K562 (cell line): ENCODE measurements around the gene NTRK1. TPM values are rescaled to one million over a fixed set of nuclear protein-coding genes. Genes with fewer than 3 reads are reported as not detected.

Experiments used
- ADNP ChIP-seq: fragments of 200-800 bp; sonication (Bioruptor generic); IDR thresholded peaks from 2 replicates; pipeline ENCODE4 v1.6.1; 2016; ENCODE audit warnings: missing genetic modification characterization, missing compliant biosample characterization
- BRF1 ChIP-seq: IDR thresholded peaks from 3 replicates; pipeline ENCODE4 v1.6.1; 2011; ENCODE audit warnings: borderline replicate concordance, mild to moderate bottlenecking; ENCODE audit not compliant: insufficient read length; ENCODE audit errors: extremely low read depth
- CHCHD3 ChIP-seq: fragments of 250-450 bp; sonication (Bioruptor Pico); IDR thresholded peaks from 2 replicates; pipeline ENCODE4 v2.1.2; 2022; ENCODE audit warnings: mild to moderate bottlenecking
- CHD1 ChIP-seq: fragments of 200-600 bp; sonication (generic); IDR thresholded peaks from one replicate; pipeline ENCODE4 v1.6.1; 2012; ENCODE audit warnings: mild to moderate bottlenecking, moderate library complexity, low read length, inconsistent platforms
- EP300 ChIP-seq: IDR thresholded peaks from 2 replicates; pipeline ENCODE4 v1.6.1; 2012; ENCODE audit warnings: low read length, improper control_type of control experiment
- EWSR1 ChIP-seq: fragments of 450-650 bp; IDR thresholded peaks from 2 replicates; pipeline ENCODE4 v1.6.1; 2018; ENCODE audit warnings: borderline replicate concordance, mild to moderate bottlenecking, low read depth, moderate library complexity; ENCODE audit not compliant: partially characterized antibody
- FOSL1 ChIP-seq: fragments of 200-800 bp; sonication (Bioruptor generic); conservative IDR thresholded peaks from 2 replicates; pipeline ENCODE4 v1.6.1; 2016; ENCODE audit warnings: missing genetic modification characterization, missing compliant biosample characterization
- FOXK2 ChIP-seq, 2 experiments: fragments of 450-650 bp; IDR thresholded peaks in 1 of 2; conservative IDR thresholded peaks in 1 of 2; 2 replicates each; pipeline ENCODE4 v1.6.1; 2016; ENCODE audit warnings: low read depth in 2 of 2, mild to moderate bottlenecking in 1 of 2
- KAT7 ChIP-seq: sonication (generic); formaldehyde crosslinking; IDR thresholded peaks from 2 replicates; pipeline ENCODE4 v1.8.0; 2022; ENCODE audit warnings: missing genetic modification reagents, mild to moderate bottlenecking, borderline replicate concordance
- KLF1 ChIP-seq: fragments of 450-650 bp; IDR thresholded peaks from 2 replicates; pipeline ENCODE4 v1.6.1; 2016; ENCODE audit warnings: missing genetic modification characterization, missing compliant biosample characterization
- MAFF ChIP-seq: IDR thresholded peaks from 2 replicates; pipeline ENCODE4 v1.6.1; 2012; ENCODE audit warnings: low read length, improper control_type of control experiment
- NCOA2 ChIP-seq, 2 experiments: fragments of 450-650 bp; IDR thresholded peaks; 2 replicates each; pipeline ENCODE4 v1.6.1; 2018; ENCODE audit warnings: mild to moderate bottlenecking in 2 of 2, moderate library complexity in 1 of 2; ENCODE audit not compliant: partially characterized antibody in 2 of 2
- RBM25 ChIP-seq: fragments of 200-400 bp; formaldehyde crosslinking; IDR thresholded peaks from 2 replicates; pipeline ENCODE4 v1.6.1; 2018; ENCODE audit warnings: low read length, low read depth, moderate library complexity; ENCODE audit not compliant: severe bottlenecking
- TCF3 ChIP-seq: sonication (generic); formaldehyde crosslinking; IDR thresholded peaks from 2 replicates; pipeline ENCODE4 v1.4.0; 2020; ENCODE audit warnings: mild to moderate bottlenecking, missing genetic modification reagents
- TGIF2 ChIP-seq: sonication (generic); formaldehyde crosslinking; IDR thresholded peaks from 2 replicates; pipeline ENCODE4 v1.8.1; 2022; ENCODE audit warnings: mild to moderate bottlenecking, missing genetic modification reagents, moderate library complexity
- ZNF41 ChIP-seq: fragments of 250-450 bp; sonication (Bioruptor Pico); conservative IDR thresholded peaks from 2 replicates; pipeline ENCODE4 v1.4.0; 2020; ENCODE audit warnings: mild to moderate bottlenecking
- ZNF695 ChIP-seq: fragments of 450-650 bp; formaldehyde crosslinking; IDR thresholded peaks from 2 replicates; pipeline ENCODE4 v1.4.0; 2020; ENCODE audit warnings: mild to moderate bottlenecking, moderate library complexity
- polyA plus RNA-seq, 8 experiments: library from polyadenylated mRNA; depleted of rRNA in 4 of 8; stranded (reverse) in 5 of 8; unstranded in 3 of 8; fragments of >200 nt; fragmentation: Nextera tagmentation in 2 of 8; fragmentation: Illumina TruSeq in 1 of 8; extraction: Ambion mirVana in 2 of 8; extraction: Trizol in 1 of 8; gene quantifications; 2 replicates each; pipeline versions ENCODE4 v1.2.1 to v1.2.3, GENCODE V29; 2011 to 2014; ENCODE audit warnings: inconsistent platforms in 1 of 8, missing spikeins in 1 of 8
- total RNA-seq, 7 experiments: library from RNA; depleted of rRNA in 6 of 7; stranded (reverse); fragments of >200 nt in 6 of 7; fragmentation: Illumina TruSeq in 2 of 7; extraction: Trizol in 2 of 7; gene quantifications; 2 replicates each; pipeline versions ENCODE4 v1.2.1 to v1.2.3, GENCODE V29; 2011 to 2021; ENCODE audit warnings: low replicate concordance in 1 of 7
- TF ChIP-seq, protein P1 (sequence below): sonication (generic); formaldehyde crosslinking; IDR thresholded peaks from 2 replicates; pipeline ENCODE4 v1.8.0; 2022; ENCODE audit warnings: mild to moderate bottlenecking, missing genetic modification reagents
- TF ChIP-seq, protein P2 (sequence below): sonication (generic); formaldehyde crosslinking; IDR thresholded peaks from 2 replicates; pipeline ENCODE4 v1.8.1; 2023; ENCODE audit warnings: mild to moderate bottlenecking, missing genetic modification reagents
- TF ChIP-seq, protein P3 (sequence below): fragments of 450-650 bp; conservative IDR thresholded peaks from 2 replicates; pipeline ENCODE4 v1.6.1; 2016; ENCODE audit warnings: missing genetic modification characterization, low read depth, mild to moderate bottlenecking, control low read depth, missing compliant biosample characterization

NTRK1 gene
- total and polyA plus RNA-seq, 9 of the 15 experiments (the other 6 are each of a cell fraction or from before 2014, with no cell fraction given), result 0.46 to 30.0 (median 7.9) TPM

- TF ChIP-seq, protein P1, sequence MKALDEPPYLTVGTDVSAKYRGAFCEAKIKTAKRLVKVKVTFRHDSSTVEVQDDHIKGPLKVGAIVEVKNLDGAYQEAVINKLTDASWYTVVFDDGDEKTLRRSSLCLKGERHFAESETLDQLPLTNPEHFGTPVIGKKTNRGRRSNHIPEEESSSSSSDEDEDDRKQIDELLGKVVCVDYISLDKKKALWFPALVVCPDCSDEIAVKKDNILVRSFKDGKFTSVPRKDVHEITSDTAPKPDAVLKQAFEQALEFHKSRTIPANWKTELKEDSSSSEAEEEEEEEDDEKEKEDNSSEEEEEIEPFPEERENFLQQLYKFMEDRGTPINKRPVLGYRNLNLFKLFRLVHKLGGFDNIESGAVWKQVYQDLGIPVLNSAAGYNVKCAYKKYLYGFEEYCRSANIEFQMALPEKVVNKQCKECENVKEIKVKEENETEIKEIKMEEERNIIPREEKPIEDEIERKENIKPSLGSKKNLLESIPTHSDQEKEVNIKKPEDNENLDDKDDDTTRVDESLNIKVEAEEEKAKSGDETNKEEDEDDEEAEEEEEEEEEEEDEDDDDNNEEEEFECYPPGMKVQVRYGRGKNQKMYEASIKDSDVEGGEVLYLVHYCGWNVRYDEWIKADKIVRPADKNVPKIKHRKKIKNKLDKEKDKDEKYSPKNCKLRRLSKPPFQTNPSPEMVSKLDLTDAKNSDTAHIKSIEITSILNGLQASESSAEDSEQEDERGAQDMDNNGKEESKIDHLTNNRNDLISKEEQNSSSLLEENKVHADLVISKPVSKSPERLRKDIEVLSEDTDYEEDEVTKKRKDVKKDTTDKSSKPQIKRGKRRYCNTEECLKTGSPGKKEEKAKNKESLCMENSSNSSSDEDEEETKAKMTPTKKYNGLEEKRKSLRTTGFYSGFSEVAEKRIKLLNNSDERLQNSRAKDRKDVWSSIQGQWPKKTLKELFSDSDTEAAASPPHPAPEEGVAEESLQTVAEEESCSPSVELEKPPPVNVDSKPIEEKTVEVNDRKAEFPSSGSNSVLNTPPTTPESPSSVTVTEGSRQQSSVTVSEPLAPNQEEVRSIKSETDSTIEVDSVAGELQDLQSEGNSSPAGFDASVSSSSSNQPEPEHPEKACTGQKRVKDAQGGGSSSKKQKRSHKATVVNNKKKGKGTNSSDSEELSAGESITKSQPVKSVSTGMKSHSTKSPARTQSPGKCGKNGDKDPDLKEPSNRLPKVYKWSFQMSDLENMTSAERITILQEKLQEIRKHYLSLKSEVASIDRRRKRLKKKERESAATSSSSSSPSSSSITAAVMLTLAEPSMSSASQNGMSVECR (CRISPR knock-in tag), result peak; percentile 67
- TF ChIP-seq FOXK2 (conservative IDR thresholded peaks at IDR 0.05 in 1 of 2, IDR thresholded peaks at IDR 0.05 in 1 of 2; ENCODE audit: low read depth in 2 of 2) (no peak), MAFF (no peak), CHCHD3 (CRISPR knock-in tag) (no peak), TCF3 (no peak), EWSR1 (no peak), ADNP (tag) (no peak), CHD1 (peak; percentile 9), FOSL1 (tag) (no peak), NCOA2 (IDR thresholded peaks at IDR 0.05; ENCODE audit: partially characterized antibody in 2 of 2) (no peak), KAT7 (CRISPR knock-in tag) (0 out of 2 replicates have a peak, but pooled peaks have one; percentile 32), BRF1 (no peak), ZNF41 (CRISPR knock-in tag) (no peak), TGIF2 (CRISPR knock-in tag) (no peak), RBM25 (no peak), ZNF695 (no peak), KLF1 (tag) (no peak), EP300 (no peak)
- TF ChIP-seq, protein P2, sequence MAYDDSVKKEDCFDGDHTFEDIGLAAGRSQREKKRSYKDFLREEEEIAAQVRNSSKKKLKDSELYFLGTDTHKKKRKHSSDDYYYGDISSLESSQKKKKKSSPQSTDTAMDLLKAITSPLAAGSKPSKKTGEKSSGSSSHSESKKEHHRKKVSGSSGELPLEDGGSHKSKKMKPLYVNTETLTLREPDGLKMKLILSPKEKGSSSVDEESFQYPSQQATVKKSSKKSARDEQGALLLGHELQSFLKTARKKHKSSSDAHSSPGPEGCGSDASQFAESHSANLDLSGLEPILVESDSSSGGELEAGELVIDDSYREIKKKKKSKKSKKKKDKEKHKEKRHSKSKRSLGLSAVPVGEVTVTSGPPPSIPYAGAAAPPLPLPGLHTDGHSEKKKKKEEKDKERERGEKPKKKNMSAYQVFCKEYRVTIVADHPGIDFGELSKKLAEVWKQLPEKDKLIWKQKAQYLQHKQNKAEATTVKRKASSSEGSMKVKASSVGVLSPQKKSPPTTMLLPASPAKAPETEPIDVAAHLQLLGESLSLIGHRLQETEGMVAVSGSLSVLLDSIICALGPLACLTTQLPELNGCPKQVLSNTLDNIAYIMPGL (CRISPR knock-in tag), result no peak
- TF ChIP-seq, protein P3, sequence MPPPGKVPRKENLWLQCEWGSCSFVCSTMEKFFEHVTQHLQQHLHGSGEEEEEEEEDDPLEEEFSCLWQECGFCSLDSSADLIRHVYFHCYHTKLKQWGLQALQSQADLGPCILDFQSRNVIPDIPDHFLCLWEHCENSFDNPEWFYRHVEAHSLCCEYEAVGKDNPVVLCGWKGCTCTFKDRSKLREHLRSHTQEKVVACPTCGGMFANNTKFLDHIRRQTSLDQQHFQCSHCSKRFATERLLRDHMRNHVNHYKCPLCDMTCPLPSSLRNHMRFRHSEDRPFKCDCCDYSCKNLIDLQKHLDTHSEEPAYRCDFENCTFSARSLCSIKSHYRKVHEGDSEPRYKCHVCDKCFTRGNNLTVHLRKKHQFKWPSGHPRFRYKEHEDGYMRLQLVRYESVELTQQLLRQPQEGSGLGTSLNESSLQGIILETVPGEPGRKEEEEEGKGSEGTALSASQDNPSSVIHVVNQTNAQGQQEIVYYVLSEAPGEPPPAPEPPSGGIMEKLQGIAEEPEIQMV (tag), result no peak
These were observed at the start of gene NTRK1 (continued) for GRCh38 chr1:156860628-156861423.
